ENCODE measurements around the gene SMYD3. TPM values are rescaled to one million over a fixed set of nuclear protein-coding genes. Genes with fewer than 3 reads are reported as not detected.

SMYD3 gene
- total and polyA plus RNA-seq, 10 donors = 12.5 to 33.1 (median 21.0) TPM

DNA sequence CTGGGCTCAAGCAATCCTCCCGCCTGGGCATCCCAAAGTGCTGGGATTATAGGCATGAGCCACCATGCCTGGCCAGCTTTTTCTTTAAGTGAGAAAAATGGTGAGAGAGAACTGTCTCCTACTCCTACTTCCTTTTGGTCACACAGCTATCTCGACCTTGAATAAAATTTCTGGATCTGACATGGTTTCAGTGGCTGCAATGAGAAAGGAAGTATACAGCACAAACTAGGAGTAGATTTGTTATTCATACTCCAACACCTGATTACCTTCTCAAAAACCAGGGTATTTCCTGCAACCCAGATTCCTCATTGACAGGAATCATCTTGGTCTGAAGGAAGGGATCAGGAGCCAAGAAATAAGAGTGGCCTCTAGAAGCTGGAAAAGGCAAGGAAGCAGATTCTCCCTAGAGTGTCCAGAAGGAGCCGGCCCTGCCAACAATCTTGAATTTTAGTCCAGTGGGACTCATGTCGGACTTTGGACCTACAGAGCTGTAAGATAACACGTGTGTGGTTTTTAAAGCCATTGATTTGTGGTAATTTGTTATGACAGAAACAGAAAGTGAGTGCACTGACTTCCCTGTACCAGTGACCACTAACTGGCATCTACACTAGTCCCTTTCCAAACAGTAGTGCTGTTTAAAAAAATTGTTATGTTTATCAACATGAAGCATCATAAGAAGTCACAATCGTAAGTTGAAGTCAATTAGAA lies 516.6 kb downstream of the SMYD3 start:
- H3K36me3 ChIP-seq = no peaks in the 10 kb centered on the region
- WGBS, 5 donors = 65 to 84% (median 81%) methylated on average over 6 of the region's 6 CpGs
- H3K4me3 ChIP-seq = no peak overlapping the region
- no peak for DNase-seq
- intact Hi-C loops (cut with DNase I; ENCODE audit: low total_unique reads) = no loop called here
- H3K4me1 ChIP-seq = peaks cover 0 to 8% (median 0%) of the 10 kb centered on the region in 6 donors
- H3K27ac ChIP-seq = no peak overlapping the region
- TF ChIP-seq, protein P1, sequence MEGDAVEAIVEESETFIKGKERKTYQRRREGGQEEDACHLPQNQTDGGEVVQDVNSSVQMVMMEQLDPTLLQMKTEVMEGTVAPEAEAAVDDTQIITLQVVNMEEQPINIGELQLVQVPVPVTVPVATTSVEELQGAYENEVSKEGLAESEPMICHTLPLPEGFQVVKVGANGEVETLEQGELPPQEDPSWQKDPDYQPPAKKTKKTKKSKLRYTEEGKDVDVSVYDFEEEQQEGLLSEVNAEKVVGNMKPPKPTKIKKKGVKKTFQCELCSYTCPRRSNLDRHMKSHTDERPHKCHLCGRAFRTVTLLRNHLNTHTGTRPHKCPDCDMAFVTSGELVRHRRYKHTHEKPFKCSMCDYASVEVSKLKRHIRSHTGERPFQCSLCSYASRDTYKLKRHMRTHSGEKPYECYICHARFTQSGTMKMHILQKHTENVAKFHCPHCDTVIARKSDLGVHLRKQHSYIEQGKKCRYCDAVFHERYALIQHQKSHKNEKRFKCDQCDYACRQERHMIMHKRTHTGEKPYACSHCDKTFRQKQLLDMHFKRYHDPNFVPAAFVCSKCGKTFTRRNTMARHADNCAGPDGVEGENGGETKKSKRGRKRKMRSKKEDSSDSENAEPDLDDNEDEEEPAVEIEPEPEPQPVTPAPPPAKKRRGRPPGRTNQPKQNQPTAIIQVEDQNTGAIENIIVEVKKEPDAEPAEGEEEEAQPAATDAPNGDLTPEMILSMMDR (IDR thresholded peaks at IDR 0.05 in 8 of 11, conservative IDR thresholded peaks at IDR 0.05 in 3 of 11) = no peak
- TF ChIP-seq POLR2AphosphoS5 (IDR thresholded peaks at IDR 0.05) (no peak), POLR2A (IDR thresholded peaks at IDR 0.05) (no peak)
- no peaks in the 10 kb centered on the region for H3K27me3 ChIP-seq (replicated peaks in 1 of 7)
- no peaks in the 10 kb centered on the region for H3K9me3 ChIP-seq

DNA sequence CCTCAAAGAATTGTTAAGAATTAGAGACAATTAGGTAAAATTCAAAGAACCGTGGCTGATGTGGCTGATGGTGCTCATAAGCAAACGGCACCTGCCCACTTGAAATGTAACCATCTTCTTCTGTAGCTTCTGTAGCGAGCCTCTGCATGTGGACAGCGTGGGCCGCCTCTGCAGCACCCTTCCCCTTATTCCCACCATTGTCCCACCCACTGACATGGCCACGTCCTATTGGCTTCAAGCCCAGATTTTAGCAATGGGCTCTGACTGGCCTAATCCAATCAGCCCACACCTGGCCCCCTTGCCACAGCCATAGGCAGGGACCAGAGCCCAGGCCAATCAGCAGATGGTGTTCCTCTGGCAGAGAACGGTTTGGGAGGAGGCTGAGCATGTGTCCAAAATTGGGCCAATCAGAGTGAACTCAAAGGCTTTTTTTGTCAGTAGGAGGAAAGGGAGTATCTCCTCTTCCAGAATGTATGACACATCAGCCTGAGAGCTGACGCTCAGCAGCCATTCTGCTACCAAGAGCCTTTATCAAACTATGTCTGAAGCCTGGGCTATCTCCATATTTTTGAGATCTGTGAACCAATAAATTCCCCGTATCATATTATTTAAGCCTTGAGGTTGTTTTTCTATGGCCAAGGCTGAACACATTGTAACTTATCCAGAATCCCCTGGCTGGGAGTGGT lies 518.5 kb downstream of the SMYD3 start:
- Histone ChIP-seq H3K4me3 (no peak overlapping the region), H3K27me3 (replicated peaks in 1 of 7) (no peaks in the 10 kb centered on the region), H3K36me3 (no peaks in the 10 kb centered on the region), H3K27ac (no peak overlapping the region), H3K9me3 (no peaks in the 10 kb centered on the region), H3K4me1 (peaks cover 0 to 8% (median 0%) of the 10 kb centered on the region in 6 donors)
- TF ChIP-seq POLR2AphosphoS5 (IDR thresholded peaks at IDR 0.05) (no peak), POLR2A (IDR thresholded peaks at IDR 0.05) (no peak)
- TF ChIP-seq, protein P1 (IDR thresholded peaks at IDR 0.05 in 8 of 11, conservative IDR thresholded peaks at IDR 0.05 in 3 of 11) = no peak
- WGBS, 5 donors = 89 to 92% (median 91%) methylated on average over 9 of the region's 9 CpGs
- intact Hi-C loops (cut with DNase I; ENCODE audit: low total_unique reads) = no loop called here
- DNase-seq = no peak

DNA sequence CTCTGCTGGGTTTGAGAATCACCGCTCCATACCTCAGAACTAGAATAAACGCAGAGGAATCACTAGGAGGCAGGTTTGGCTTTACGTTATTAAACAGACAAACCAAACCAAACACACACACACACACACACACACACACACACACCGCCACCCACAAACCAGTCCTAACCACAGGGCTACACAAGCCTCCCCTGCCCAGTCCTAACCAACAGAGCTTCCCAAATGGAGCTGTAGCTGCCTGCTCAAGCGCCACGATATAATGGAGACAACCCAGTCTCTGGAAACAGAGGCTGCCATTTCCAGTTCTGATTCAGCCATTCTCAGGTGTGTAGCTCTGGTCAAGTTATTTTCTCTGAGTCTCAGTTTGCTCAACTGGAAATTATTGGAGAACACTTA lies 519.1 kb downstream of the SMYD3 start:
- WGBS, 5 donors = 93 to 98% (median 96%) methylated on average over 6 of the region's 6 CpGs

More for the DNA sequence above, 519.1 kb downstream of the SMYD3 start:
- H3K36me3 ChIP-seq = no peaks in the 10 kb centered on the region
- no peak overlapping the region for H3K4me3 ChIP-seq
- no peaks in the 10 kb centered on the region for H3K27me3 ChIP-seq (replicated peaks in 1 of 7)
- peaks cover 0 to 8% (median 0%) of the 10 kb centered on the region in 6 donors for H3K4me1 ChIP-seq
- H3K27ac ChIP-seq = no peak overlapping the region
- TF ChIP-seq, protein P1 (IDR thresholded peaks at IDR 0.05 in 8 of 11, conservative IDR thresholded peaks at IDR 0.05 in 3 of 11) = no peak
- no peak for TF ChIP-seq POLR2AphosphoS5 (IDR thresholded peaks at IDR 0.05)
- TF ChIP-seq POLR2A (IDR thresholded peaks at IDR 0.05) = no peak
- DNase-seq = no peak
- intact Hi-C loops (cut with DNase I; ENCODE audit: low total_unique reads) = no loop called here
- H3K9me3 ChIP-seq = no peaks in the 10 kb centered on the region

Measured in spleen (tissue), 11 donors.